H1 (cell line): Measurements from ENCODE around the gene TRMT6. TPM values are rescaled to one million over a fixed set of nuclear protein-coding genes. Genes with fewer than 3 reads are reported as not detected.

Source experiments
- CTCF ChIA-PET: fragments of 300-600 bp; sonication (Branson Sonifier 250); formaldehyde crosslinking; loops from one replicate; lab custom pipeline; 2021; ENCODE audit not compliant: partially characterized antibody; lab: Charles Lee
- POLR2A ChIA-PET: fragments of 300-600 bp; sonication (Branson Sonifier 250); formaldehyde crosslinking; loops from one replicate; lab custom pipeline; 2021; ENCODE audit warnings: inconsistent platforms; ENCODE audit not compliant: partially characterized antibody; lab: Charles Lee
- DNase-seq, 2 experiments: peaks; one replicate each; pipeline versions ENCODE4 v3.0.0 to v3.0.0-alpha.2; 2010 to 2022; ENCODE audit warnings: low spot score in 2 of 2, low read depth in 1 of 2, mixed read lengths in 1 of 2
- FAIRE-seq: peaks from 2 replicates; lab custom pipeline; 2011; peaks lifted over from hg19 to GRCh38; lab: Jason Lieb, UNC
- H2AFZ ChIP-seq: 2 replicates; pipeline ENCODE4 v1.8.1; 2012; ENCODE audit warnings: low read length, inconsistent platforms
- H2AK5ac ChIP-seq: 2 replicates; pipeline ENCODE4 v1.6.1; 2013; ENCODE audit warnings: low read depth, low read length
- H2BK120ac ChIP-seq: replicated peaks from 2 replicates; pipeline ENCODE3; 2013; ENCODE audit warnings: low read depth, low read length, inconsistent platforms
- H2BK12ac ChIP-seq: 2 replicates; pipeline ENCODE4 v1.6.1; 2013; ENCODE audit warnings: low read depth, low read length
- H2BK15ac ChIP-seq: 2 replicates; pipeline ENCODE4 v1.6.1; 2013; ENCODE audit warnings: low read length
- H2BK20ac ChIP-seq: 2 replicates; pipeline ENCODE4 v1.6.1; 2013; ENCODE audit warnings: low read length
- H2BK5ac ChIP-seq: 2 replicates; pipeline ENCODE4 v1.6.1; 2013; ENCODE audit warnings: low read depth, low read length
- H3K14ac ChIP-seq: 2 replicates; pipeline ENCODE4 v1.6.1; 2013; ENCODE audit warnings: inconsistent platforms; ENCODE audit not compliant: insufficient read length
- H3K18ac ChIP-seq: 2 replicates; pipeline ENCODE4 v1.6.1; 2013; ENCODE audit warnings: low read length; ENCODE audit errors: extremely low read depth
- H3K23ac ChIP-seq: 2 replicates; pipeline ENCODE4 v1.6.1; 2013; ENCODE audit warnings: inconsistent platforms; ENCODE audit not compliant: insufficient read length
- H3K23me2 ChIP-seq: 2 replicates; pipeline ENCODE4 v1.6.1; 2013; ENCODE audit warnings: low read depth, low read length
- H3K27ac ChIP-seq: 2 replicates; pipeline ENCODE4 v1.6.1; 2011; ENCODE audit warnings: low read depth, low read length, inconsistent platforms
- H3K27me3 ChIP-seq, 4 experiments: replicated peaks in 1 of 4; 1 replicate in 1 of 4; 2 replicates in 3 of 4; pipeline versions ENCODE4 v1.6.1 to v1.8.1; 2011 to 2013; ENCODE audit warnings: low read length in 3 of 4, mild to moderate bottlenecking in 3 of 4, inconsistent platforms in 2 of 4, mixed read lengths in 2 of 4, moderate library complexity in 1 of 4; ENCODE audit not compliant: control insufficient read depth in 3 of 4, insufficient read depth in 3 of 4; ENCODE audit errors: extremely low read depth in 1 of 4
- H3K36me3 ChIP-seq, 4 experiments: 2 replicates each; pipeline versions ENCODE4 v1.6.1 to v1.8.1; 2011 to 2013; ENCODE audit warnings: mild to moderate bottlenecking in 4 of 4, low read length in 3 of 4, moderate library complexity in 2 of 4, control low read depth in 1 of 4, inconsistent platforms in 1 of 4; ENCODE audit not compliant: insufficient read depth in 4 of 4, control insufficient read depth in 2 of 4
- H3K4ac ChIP-seq: replicated peaks from 2 replicates; pipeline ENCODE3; 2013; ENCODE audit warnings: low read length, low read depth, mixed read lengths, inconsistent platforms; ENCODE audit not compliant: insufficient read length
- H3K4me1 ChIP-seq, 4 experiments: replicated peaks in 1 of 4; 1 replicate in 1 of 4; 2 replicates in 3 of 4; pipeline versions ENCODE4 v1.6.1 to v1.8.1; 2011 to 2013; ENCODE audit warnings: low read length in 3 of 4, inconsistent platforms in 2 of 4, mixed read lengths in 1 of 4; ENCODE audit not compliant: insufficient read depth in 4 of 4, control insufficient read depth in 3 of 4
- H3K4me2 ChIP-seq, 2 experiments: 2 replicates each; pipeline versions ENCODE4 v1.6.1 to v1.8.1; 2011 to 2013; ENCODE audit warnings: low read depth in 2 of 2, low read length in 2 of 2, control low read depth in 1 of 2, inconsistent platforms in 1 of 2, mild to moderate bottlenecking in 1 of 2; ENCODE audit not compliant: insufficient read depth in 1 of 2
- H3K4me3 ChIP-seq, 4 experiments: fragments of 200-600, 300-600 bp in 1 of 4; sonication (generic), shearing (Covaris generic), sonication (Bioruptor Twin) in 1 of 4; 2 replicates each; pipeline versions ENCODE4 v1.5.1 to v1.8.1; 2011 to 2016; ENCODE audit warnings: low read length in 4 of 4, low read depth in 3 of 4, control low read depth in 2 of 4, inconsistent platforms in 2 of 4, mild to moderate bottlenecking in 2 of 4, mixed read lengths in 1 of 4, moderate library complexity in 1 of 4; ENCODE audit not compliant: insufficient read depth in 2 of 4; ENCODE audit errors: extremely low read depth in 1 of 4
- H3K56ac ChIP-seq: replicated peaks from 2 replicates; pipeline ENCODE3; 2013; ENCODE audit warnings: low read depth, mild to moderate bottlenecking, mixed read lengths, low read length, inconsistent platforms; ENCODE audit not compliant: insufficient read length
- H3K79me1 ChIP-seq: 2 replicates; pipeline ENCODE4 v1.6.1; 2013; ENCODE audit warnings: low read depth, low read length, control low read depth
- H3K79me2 ChIP-seq, 2 experiments: 2 replicates each; pipeline versions ENCODE4 v1.6.1 to v1.8.1; 2012 to 2013; ENCODE audit warnings: low read length in 2 of 2, mild to moderate bottlenecking in 2 of 2, inconsistent platforms in 1 of 2; ENCODE audit not compliant: insufficient read depth in 2 of 2, control insufficient read depth in 1 of 2
- H3K9ac ChIP-seq, 4 experiments: replicated peaks in 1 of 4; 1 replicate in 1 of 4; 2 replicates in 3 of 4; pipeline versions ENCODE4 v1.6.1 to v1.8.1; 2011 to 2013; ENCODE audit warnings: low read depth in 3 of 4, low read length in 3 of 4, control low read depth in 2 of 4, mild to moderate bottlenecking in 2 of 4, moderate library complexity in 2 of 4, inconsistent platforms in 1 of 4; ENCODE audit errors: extremely low read depth in 1 of 4
- H3K9me3 ChIP-seq, 2 experiments: 2 replicates each; pipeline versions ENCODE4 v1.6.1 to v1.8.1; 2012 to 2013; ENCODE audit warnings: mild to moderate bottlenecking in 2 of 2, moderate library complexity in 2 of 2, control low read depth in 1 of 2, inconsistent platforms in 1 of 2, low read depth in 1 of 2, low read length in 1 of 2, mixed read lengths in 1 of 2; ENCODE audit not compliant: insufficient read depth in 2 of 2
- H4K20me1 ChIP-seq, 2 experiments: replicated peaks in 1 of 2; 2 replicates each; pipeline versions ENCODE3 to v1.8.1; 2011 to 2013; ENCODE audit warnings: inconsistent platforms in 2 of 2, low read length in 2 of 2, mild to moderate bottlenecking in 1 of 2; ENCODE audit not compliant: insufficient read depth in 2 of 2, control insufficient read depth in 1 of 2
- H4K5ac ChIP-seq: 2 replicates; pipeline ENCODE4 v1.6.1; 2013; ENCODE audit warnings: low read length, low read depth, mixed read lengths, inconsistent platforms; ENCODE audit not compliant: insufficient read length
- H4K8ac ChIP-seq: 2 replicates; pipeline ENCODE4 v1.8.0; 2013; ENCODE audit warnings: mild to moderate bottlenecking, moderate library complexity, low read length, inconsistent platforms; ENCODE audit not compliant: insufficient read depth; ENCODE audit errors: extremely low read depth
- H4K91ac ChIP-seq: replicated peaks from 2 replicates; pipeline ENCODE3; 2013; ENCODE audit warnings: low read length, mixed read lengths, inconsistent platforms; ENCODE audit not compliant: insufficient read length
- CTCF ChIP-seq, 3 experiments: IDR thresholded peaks; 1 replicate in 2 of 3; 2 replicates in 1 of 3; pipeline versions ENCODE4 v1.5.1 to v1.6.1; 2011; ENCODE audit warnings: low read length in 3 of 3, mild to moderate bottlenecking in 3 of 3, inconsistent platforms in 2 of 3, low read depth in 1 of 3, moderate library complexity in 1 of 3; ENCODE audit not compliant: insufficient read depth in 1 of 3; ENCODE audit errors: control extremely low read depth in 1 of 3
- SUZ12 ChIP-seq: fragments of 200-600 bp; sonication (generic); IDR thresholded peaks from 2 replicates; pipeline ENCODE4 v1.6.1; 2012; ENCODE audit warnings: mild to moderate bottlenecking, inconsistent platforms, low read length, moderate library complexity, mixed read lengths
- WGBS, 2 experiments: shearing (Covaris generic) in 1 of 2; methylation state at CpG; one replicate each; pipeline versions ENCODE4 v1.1.6 to v1.1.7; 2013 to 2015; ENCODE audit warnings: low lambda C conversion rate in 2 of 2, mixed read lengths in 2 of 2, inconsistent platforms in 1 of 2, low coverage in 1 of 2, missing lambda C conversion rate in 1 of 2; ENCODE audit not compliant: insufficient replicate concordance in 2 of 2, insufficient coverage in 1 of 2, insufficient read length in 1 of 2; ENCODE audit errors: extremely low coverage in 1 of 2, missing lambda C conversion rate in 1 of 2; 5-methylcytosine and 5-hydroxymethylcytosine counted together
- polyA plus RNA-seq, 7 experiments: library from polyadenylated mRNA; depleted of rRNA in 3 of 7; stranded (reverse) in 5 of 7; unstranded in 2 of 7; fragments of >200 nt in 5 of 7; fragments of 200-250 nt in 2 of 7; gene quantifications; 1 replicate in 5 of 7; 2 replicates in 1 of 7; 4 replicates in 1 of 7; pipeline versions ENCODE4 v1.2.1 to v1.2.3, GENCODE V29; 2011 to 2013; ENCODE audit warnings: missing spikeins in 2 of 7, mixed read lengths in 2 of 7
- total RNA-seq: library from RNA; stranded (reverse); fragmentation: NEBNext Ultra II Directional; extraction: Animal tissue kit (Norgen Biotek cat#: 25700); gene quantifications from 2 replicates; pipeline ENCODE4 v1.2.1, GENCODE V29; 2021

The TRMT6 gene
- total and polyA plus RNA-seq, 2 of the 8 experiments (the other 6 are each of a cell fraction or from before 2014, with no cell fraction given), result 6.9 to 23.3 TPM

GRCh38 chr20:5927749-5928462, 22.4 kb downstream of the TRMT6 start:
- no peaks in the 10 kb centered on the region for H3K23me2 ChIP-seq
- peak overlapping the region; percentile 53; the same call in 1 of the 2 replicates for H4K8ac ChIP-seq
- TF ChIP-seq SUZ12 (no peak), CTCF (IDR thresholded peaks at IDR 0.05; ENCODE audit: control extremely low read depth in 1 of 3, insufficient read depth in 1 of 3, low read depth in 1 of 3, low read length in 3 of 3) (peak in 1 of 3 experiments; percentile 24; a peak in 1 of 4 replicates)
- no peak overlapping the region for H2BK15ac ChIP-seq
- H4K20me1 ChIP-seq, result no peaks in the 10 kb centered on the region
- 0 out of 7 replicates have a peak, but pooled peaks cover 0 to 1% (median 0%) of the 10 kb centered on the region in 4 experiments for H3K4me1 ChIP-seq
- no peaks in the 10 kb centered on the region for H3K79me2 ChIP-seq
- no peaks in the 10 kb centered on the region for H3K27me3 ChIP-seq
- H3K18ac ChIP-seq, result no peak overlapping the region
- no peak overlapping the region for H3K27ac ChIP-seq
- no peak overlapping the region for H2AK5ac ChIP-seq
- no peak overlapping the region for H2BK20ac ChIP-seq
- H4K91ac ChIP-seq, result no peak overlapping the region
- ChIA-PET CTCF (interaction anchor here (0.6 to 3.6 kb wide), 7 partner anchors 8 to 399 kb away, joined by 3 to 16 read pairs (median 3); no protein-coding TSS in a partner anchor), POLR2A (interaction anchor here (1.6 kb wide), 1 partner anchor 8 kb away, joined by 10 read pairs; no protein-coding TSS in a partner anchor)
- WGBS, 2 experiments, result 88% methylated on average over 11 of the region's 11 CpGs; no CpG with 5 or more reads in 1 of the 2 experiments
- H3K4me2 ChIP-seq, result no peak overlapping the region
- H3K79me1 ChIP-seq, result no peaks in the 10 kb centered on the region
- no peak overlapping the region for H3K56ac ChIP-seq
- no peak overlapping the region for H2BK12ac ChIP-seq
- no peak overlapping the region for H2BK120ac ChIP-seq
- no peak overlapping the region for H3K4me3 ChIP-seq
- no peak overlapping the region for H3K9ac ChIP-seq
- no peak for FAIRE-seq
- H3K36me3 ChIP-seq, result no peaks in the 10 kb centered on the region
- no peak overlapping the region for H4K5ac ChIP-seq
- no peak overlapping the region for H3K23ac ChIP-seq
- no peaks in the 10 kb centered on the region for H3K9me3 ChIP-seq
- no peak overlapping the region for H2AFZ ChIP-seq
- H2BK5ac ChIP-seq, result no peak overlapping the region
- no peak overlapping the region for H3K4ac ChIP-seq
- DNase-seq, result no peak
- no peak overlapping the region for H3K14ac ChIP-seq
